CD4-positive, alpha-beta T cell treated with Interleukin-1 beta for 1 hour (primary cell): ENCODE data around the gene BLTP3A.
"Not testable (repeated sequence)": the region's sequence is repeated elsewhere in the genome, so short reads cannot be mapped to it uniquely, and the experiment has no call there.

Experiments
- DNase-seq, 2 donors: peaks; one replicate each; pipeline ENCODE4 v3.0.0-alpha.2; 2020 to 2022

Gene BLTP3A

GRCh38 chr6:34793877-34794276 is 2.0 kb downstream of the BLTP3A start:
- no peak for DNase-seq

DNA sequence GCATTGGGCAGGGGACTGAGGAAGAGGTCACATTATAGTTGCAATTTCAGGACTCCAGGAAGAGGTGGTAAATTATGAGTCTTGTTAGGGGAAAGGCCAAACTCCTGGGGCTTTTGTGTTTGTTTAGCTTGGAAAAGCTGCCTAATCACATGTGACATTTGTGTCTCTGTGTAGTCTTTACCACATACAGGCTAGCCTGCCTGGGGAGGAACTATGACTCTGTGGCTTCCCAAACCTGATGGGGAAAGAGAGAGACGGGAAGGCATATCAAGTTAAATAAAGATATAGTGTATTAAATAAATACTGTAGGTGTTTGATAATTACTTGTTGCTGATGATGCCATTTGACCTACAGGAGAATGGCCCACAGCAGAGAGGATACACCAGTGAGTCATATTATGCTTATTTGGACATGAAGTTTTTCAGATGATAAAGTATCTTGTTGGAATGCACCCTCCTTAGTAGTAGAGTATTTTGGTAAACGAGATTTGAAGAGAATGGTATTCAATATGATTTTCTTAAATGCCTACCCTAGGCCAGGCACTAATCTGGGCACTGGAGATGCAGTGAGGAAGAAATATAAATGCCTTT is 4.0 kb downstream of the BLTP3A start:
- DNase-seq = no peak

GRCh38 chr6:34798057-34798456 is 6.2 kb downstream of the BLTP3A start:
- DNase-seq = no peak

DNA sequence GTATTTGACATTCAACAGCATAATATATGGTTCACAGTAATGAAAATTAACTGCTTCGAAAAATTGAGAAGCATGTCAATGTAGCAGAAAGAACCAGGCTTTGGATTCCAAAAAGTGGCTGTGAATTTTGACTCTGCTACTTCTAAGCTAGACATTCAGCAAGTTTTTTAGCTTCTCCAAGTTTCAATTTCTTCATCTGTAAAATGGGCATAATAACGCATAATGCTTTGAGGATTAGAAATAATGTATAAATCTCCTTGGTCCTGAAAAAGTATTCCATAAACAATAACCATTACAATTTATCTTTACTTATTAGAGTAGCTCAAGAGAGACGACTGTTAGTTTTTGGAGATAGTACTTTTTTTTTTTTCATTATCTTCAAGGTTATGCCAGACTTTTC is 7.7 kb downstream of the BLTP3A start:
- no peak for DNase-seq

DNA sequence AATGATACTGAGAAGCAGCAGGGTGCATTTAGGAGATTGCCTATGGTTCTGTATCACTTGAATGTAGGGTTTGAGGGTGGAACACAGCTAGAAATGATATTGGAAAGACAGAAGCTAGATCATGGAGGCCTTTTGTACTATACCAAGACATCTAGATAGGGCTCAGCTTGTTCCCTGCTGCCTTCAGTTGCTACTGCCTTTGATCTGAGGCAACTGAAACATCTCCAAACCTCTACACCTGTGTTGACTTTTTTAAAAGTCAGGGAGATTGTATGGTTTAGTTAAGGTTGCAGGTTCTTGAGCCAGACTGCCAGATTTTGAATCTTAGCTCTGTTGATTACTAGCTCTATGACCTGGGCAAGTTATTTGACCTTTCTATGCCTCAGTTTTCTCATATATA is 12.7 kb downstream of the BLTP3A start:
- DNase-seq = no peak

- DNase-seq = not testable (repeated sequence)
Observed at GRCh38 chr6:34805074-34805473, 13.2 kb downstream of the BLTP3A start.

GRCh38 chr6:34806738-34807453 is 15.0 kb downstream of the BLTP3A start:
- no peak for DNase-seq

DNA sequence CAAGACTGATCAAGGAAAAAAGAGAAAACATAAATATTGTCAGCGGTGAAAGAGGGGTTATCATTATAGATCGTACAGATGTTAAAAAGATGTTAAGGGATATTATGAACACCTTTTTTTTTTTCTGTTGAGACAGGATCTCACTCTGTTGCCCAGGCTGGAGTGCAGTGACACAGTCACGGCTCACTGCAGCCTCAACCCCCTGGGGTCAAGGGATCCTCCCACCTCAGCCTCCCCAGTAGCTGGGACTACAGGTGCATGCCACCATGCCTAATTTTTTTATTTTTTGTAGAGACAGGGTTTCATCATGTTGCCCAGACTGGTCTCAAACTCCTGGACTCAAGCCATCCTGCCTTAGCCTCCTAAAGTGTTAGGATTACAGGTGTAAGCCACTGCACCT is 16.6 kb downstream of the BLTP3A start:
- DNase-seq = not testable (repeated sequence)

DNA sequence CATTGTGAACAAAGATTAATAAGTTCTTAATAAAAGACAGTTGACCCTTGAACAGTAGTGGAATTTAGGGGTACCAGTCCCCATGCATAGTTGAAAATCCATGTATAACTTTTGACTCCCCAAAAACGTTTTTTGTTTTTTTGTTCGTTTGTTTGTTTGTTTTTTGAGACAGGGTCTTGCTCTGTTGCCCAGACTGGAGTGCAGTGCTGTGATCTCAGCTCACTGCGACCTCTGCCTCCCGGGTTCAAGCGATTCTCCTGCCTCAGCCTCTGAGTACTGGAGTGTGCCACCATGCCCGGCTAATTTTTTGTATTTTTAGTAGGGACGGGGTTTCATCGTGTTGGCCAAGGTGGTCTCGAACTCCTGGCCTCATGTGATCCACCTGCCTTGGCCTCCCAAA is 17.5 kb downstream of the BLTP3A start:
- not testable (repeated sequence) for DNase-seq

DNA sequence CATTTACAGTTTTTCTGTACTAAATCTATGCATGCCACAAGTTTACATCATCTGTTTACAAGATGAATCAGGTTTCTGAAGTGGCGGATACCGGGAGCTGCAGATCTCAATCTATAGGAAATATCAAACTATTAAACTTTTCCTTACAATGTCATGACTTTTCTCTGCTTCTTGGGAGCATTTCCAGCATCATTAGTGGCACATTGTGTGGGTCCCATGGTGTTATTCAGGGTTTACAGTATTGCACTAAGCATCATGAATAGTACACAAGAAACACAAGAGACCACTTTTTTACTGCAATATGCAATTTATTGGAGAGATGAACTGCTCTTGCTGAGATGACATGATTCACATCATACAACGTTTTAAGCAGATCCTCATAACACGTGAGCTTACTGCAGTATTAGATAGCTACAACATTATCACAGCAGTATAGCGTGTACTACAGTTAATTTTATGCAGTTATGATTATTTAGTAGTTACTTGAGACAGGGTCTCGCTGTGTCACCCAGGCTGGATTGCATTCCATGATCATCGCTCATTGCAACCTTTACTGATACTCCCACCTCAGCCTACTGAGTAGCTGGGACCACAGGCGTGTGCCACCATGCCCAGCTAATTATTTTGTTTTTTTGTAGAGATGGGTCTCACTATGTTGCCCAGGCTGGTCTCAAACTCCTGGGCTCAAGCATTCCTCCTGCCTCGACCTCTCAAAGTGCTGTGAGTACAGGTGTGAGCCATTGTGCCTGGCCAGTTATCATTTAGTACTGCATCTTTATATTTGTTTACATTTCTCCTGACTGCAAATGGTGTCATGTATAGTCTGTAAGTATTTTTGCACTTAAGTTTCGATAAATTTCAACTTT is 18.4 kb downstream of the BLTP3A start:
- DNase-seq = no peak

DNA sequence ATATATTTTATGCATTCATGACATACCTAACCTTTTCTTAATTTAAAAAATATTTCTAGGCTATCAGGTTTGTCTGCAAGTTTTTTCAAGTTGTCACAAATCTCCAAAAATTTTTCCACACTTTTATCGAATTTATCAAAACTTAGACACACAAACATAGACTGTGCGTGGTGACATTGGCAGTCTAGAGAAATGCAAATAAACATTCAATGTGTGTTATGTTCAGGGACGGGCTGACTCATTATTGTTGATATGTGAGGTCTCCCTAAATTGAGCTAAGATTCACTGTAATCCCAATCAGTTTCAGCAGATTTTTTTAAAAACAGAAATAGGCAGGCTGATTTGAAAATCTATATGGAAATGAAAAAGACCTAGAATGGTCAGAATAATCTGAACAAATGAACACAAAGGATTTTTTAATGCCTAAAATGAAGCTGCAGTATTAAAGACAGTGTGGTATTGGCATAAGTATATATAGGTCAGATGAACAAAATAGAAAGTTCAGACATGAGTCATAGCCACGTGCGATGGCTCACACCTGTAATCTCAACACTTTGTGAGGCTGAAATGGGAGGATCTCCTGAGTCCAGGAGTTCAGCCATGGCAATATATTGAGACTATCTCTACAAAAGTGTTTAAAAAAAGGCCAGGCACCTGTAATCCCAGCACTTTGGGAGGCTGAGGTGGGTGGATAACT is 19.2 kb downstream of the BLTP3A start:
- DNase-seq = no peak

GRCh38 chr6:34813028-34813713 is 21.3 kb downstream of the BLTP3A start:
- no peak for DNase-seq

DNA sequence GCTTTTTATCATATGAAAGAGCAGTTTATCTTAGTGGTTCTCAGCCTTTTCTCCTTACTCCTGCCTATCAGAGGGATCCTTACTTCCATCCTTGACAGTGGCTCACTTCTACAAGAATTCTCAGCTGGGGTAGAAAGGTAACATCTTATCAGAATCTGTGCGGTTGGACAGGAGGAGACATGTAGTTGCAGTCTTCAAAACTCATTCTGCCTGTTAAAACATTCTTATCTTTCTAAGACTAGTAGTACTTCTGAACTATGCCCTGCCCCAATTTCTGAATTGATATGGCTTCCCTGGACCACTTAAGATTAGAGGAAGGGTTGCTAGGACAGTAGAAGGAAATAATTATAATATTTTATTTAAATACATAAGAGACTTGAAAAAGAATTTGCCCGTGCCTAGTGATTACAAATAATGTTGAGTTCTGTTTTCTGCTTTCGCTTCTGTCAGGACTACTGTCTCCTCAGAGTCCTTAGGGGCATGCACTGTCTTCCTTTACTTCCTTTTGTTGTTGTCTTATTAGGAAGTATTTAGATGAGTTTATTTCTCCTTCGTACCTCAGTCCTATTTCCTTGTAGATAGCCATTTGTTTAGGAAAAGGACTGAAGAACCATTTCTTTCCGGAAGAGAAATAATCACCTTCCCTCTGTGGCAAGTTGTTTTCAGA is 24.9 kb downstream of the BLTP3A start:
- DNase-seq = no peak

DNA sequence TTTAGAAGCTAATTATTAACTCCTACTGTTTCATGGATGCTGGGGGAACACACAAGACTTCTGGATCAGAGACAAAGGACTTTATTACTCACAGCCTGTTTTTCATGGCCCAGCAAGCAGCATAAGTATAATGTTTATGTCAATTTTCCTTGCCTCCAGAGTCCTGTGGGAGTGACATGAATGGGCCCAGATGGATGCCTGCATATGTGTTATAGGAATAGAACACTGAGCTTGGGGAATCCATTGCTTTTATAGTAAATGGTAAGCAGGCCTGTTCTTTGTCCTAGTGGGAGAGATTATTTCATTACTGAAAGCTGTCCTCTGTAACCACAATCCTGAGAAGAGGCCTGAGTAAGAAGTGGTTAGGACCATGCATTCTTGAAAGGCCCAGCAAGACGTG is 25.6 kb downstream of the BLTP3A start:
- DNase-seq = no peak

GRCh38 chr6:34818872-34819570 is 27.1 kb downstream of the BLTP3A start:
- not testable (repeated sequence) for DNase-seq

GRCh38 chr6:34819571-34820480 is 27.9 kb downstream of the BLTP3A start:
- no peak for DNase-seq

GRCh38 chr6:34829137-34829536 is 37.3 kb downstream of the BLTP3A start:
- DNase-seq = no peak

DNA sequence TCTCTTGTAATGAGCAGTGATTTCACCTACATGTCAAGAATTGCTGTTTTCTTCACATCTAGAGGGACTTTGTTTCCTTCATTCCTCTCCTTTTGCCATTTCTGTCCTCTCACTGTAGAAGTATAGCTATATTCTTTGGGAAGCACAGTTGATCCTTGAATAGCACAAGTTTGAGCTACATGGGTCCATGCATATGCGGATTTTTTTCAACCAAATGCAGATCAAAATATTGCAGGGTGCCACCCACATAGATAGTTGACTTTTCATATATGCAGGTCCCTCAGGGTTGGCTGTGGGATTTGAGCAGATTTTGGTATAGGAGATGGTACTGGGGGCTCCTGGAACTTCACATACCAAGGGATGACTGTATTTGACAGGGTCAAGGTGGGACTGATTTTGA is 41.1 kb downstream of the BLTP3A start:
- DNase-seq = no peak

- no peak for DNase-seq
Observed at GRCh38 chr6:34834789-34835518, 43.1 kb downstream of the BLTP3A start.

DNA sequence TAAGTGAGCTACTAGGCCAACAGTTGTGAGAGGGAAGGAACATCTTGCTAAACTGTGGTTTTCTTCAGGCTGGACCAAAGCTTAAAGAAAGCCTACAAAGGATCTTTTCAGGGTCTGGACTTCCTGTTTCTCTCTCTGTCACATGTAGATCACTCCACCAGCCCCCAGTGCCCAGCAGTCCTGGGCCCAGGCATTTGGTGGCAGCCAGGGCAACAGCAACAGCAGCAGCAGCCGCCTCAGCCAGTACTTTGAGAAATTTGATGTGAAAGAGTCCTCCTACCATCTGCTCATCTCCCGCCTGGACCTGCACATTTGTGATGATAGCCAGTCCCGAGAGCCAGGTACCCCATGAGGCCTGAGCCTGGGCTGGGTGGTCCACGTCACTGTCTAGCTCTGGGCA is 44.1 kb downstream of the BLTP3A start:
- DNase-seq = no peak
